Measurements from ENCODE around the gene LGR6. TPM values are rescaled to one million over a fixed set of nuclear protein-coding genes. Genes with fewer than 3 reads are reported as not detected.

LGR6 gene
- total and polyA plus RNA-seq, 2 of the 8 experiments (the other 6 are each of a cell fraction or from before 2014, with no cell fraction given): 0.50 to 1.0 TPM

DNA sequence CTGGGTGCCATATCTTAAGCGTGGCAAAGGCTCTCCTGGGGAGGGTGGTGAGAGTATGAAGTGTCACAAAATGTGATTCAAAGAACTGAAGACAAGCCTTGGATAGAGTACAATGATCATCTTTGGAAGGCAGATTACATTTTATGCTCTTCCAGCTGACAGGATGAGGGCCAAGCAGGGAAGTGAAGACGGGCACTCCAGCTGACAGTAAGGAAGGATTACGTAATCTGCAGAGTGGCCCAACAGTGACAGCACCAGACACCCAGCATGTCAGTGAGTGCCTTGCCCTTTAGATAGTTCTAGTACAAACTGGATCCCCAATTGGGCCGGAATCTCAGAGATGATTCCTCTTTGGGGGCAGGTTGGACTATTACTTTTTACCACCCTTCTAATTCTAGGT is 95.4 kb downstream of the LGR6 start:
- Histone ChIP-seq H3K4ac (replicated peaks; ENCODE audit: insufficient read length, low read depth, low read length) (no peak overlapping the region), H3K9ac (replicated peaks in 1 of 4; ENCODE audit: extremely low read depth in 1 of 4, low read depth in 3 of 4, low read length in 3 of 4) (no peak overlapping the region), H3K36me3 (ENCODE audit: control insufficient read depth in 2 of 4, insufficient read depth in 4 of 4, low read length in 3 of 4) (no peaks in the 10 kb centered on the region), H3K23ac (ENCODE audit: insufficient read length) (no peak overlapping the region), H3K23me2 (ENCODE audit: low read depth, low read length) (no peaks in the 10 kb centered on the region), H4K20me1 (replicated peaks in 1 of 2; ENCODE audit: control insufficient read depth in 1 of 2, insufficient read depth in 2 of 2, low read length in 2 of 2) (no peaks in the 10 kb centered on the region), H3K79me2 (ENCODE audit: control insufficient read depth in 1 of 2, insufficient read depth in 2 of 2, low read length in 2 of 2) (no peaks in the 10 kb centered on the region), H3K27ac (ENCODE audit: low read depth, low read length) (no peak overlapping the region), H3K56ac (replicated peaks; ENCODE audit: insufficient read length, low read depth, low read length) (no peak overlapping the region), H3K4me1 (replicated peaks in 1 of 4; ENCODE audit: control insufficient read depth in 3 of 4, insufficient read depth in 4 of 4, low read length in 3 of 4) (no peaks in the 10 kb centered on the region), H3K79me1 (ENCODE audit: low read depth, low read length) (no peaks in the 10 kb centered on the region), H3K27me3 (replicated peaks in 1 of 4; ENCODE audit: control insufficient read depth in 3 of 4, extremely low read depth in 1 of 4, insufficient read depth in 3 of 4, low read length in 3 of 4) (no peaks in the 10 kb centered on the region), H4K91ac (replicated peaks; ENCODE audit: insufficient read length, low read length) (no peak overlapping the region), H2BK120ac (replicated peaks; ENCODE audit: low read depth, low read length) (no peak overlapping the region), H2BK5ac (ENCODE audit: low read depth, low read length) (no peak overlapping the region), H3K18ac (ENCODE audit: extremely low read depth, low read length) (no peak overlapping the region), H2BK15ac (ENCODE audit: low read length) (no peak overlapping the region), H2BK20ac (ENCODE audit: low read length) (no peak overlapping the region), H4K5ac (ENCODE audit: insufficient read length, low read depth, low read length) (no peak overlapping the region), H4K8ac (ENCODE audit: extremely low read depth, insufficient read depth, low read length) (no peak overlapping the region), H2AK5ac (ENCODE audit: low read depth, low read length) (no peak overlapping the region), H2BK12ac (ENCODE audit: low read depth, low read length) (no peak overlapping the region), H2AFZ (ENCODE audit: low read length) (no peak overlapping the region), H3K9me3 (ENCODE audit: insufficient read depth in 2 of 2, low read depth in 1 of 2, low read length in 1 of 2) (no peaks in the 10 kb centered on the region), H3K14ac (ENCODE audit: insufficient read length) (no peak overlapping the region), H3K4me3 (ENCODE audit: extremely low read depth in 1 of 4, insufficient read depth in 2 of 4, low read depth in 3 of 4, low read length in 4 of 4) (no peak overlapping the region), H3K4me2 (ENCODE audit: insufficient read depth in 1 of 2, low read depth in 2 of 2, low read length in 2 of 2) (no peak overlapping the region)
- TF ChIP-seq HDAC6 (IDR thresholded peaks at IDR 0.05; ENCODE audit: low read depth, low read length) (no peak), SIX5 (IDR thresholded peaks at IDR 0.05; ENCODE audit: low read depth, low read length) (no peak), CEBPB (IDR thresholded peaks at IDR 0.05; ENCODE audit: low read depth, low read length) (peak; percentile 59; the same call in 1 of the 2 replicates), CHD1 (IDR thresholded peaks at IDR 0.05; ENCODE audit: low read depth, low read length) (no peak)
- TF ChIP-seq, protein P1, sequence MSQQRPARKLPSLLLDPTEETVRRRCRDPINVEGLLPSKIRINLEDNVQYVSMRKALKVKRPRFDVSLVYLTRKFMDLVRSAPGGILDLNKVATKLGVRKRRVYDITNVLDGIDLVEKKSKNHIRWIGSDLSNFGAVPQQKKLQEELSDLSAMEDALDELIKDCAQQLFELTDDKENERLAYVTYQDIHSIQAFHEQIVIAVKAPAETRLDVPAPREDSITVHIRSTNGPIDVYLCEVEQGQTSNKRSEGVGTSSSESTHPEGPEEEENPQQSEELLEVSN (IDR thresholded peaks at IDR 0.05): no peak
- no peak for DNase-seq (ENCODE audit: low read depth in 1 of 2, low spot score in 2 of 2)
- 87% methylated on average over 4 of the region's 4 CpGs; no CpG with 5 or more reads in 1 of the 2 experiments for WGBS, 2 experiments (ENCODE audit: extremely low coverage in 1 of 2, insufficient coverage in 1 of 2, insufficient read length in 1 of 2, insufficient replicate concordance in 2 of 2, low coverage in 1 of 2, low lambda C conversion rate in 2 of 2, missing lambda C conversion rate in 1 of 2)
- FAIRE-seq: no peak
- POLR2A ChIA-PET (ENCODE audit: partially characterized antibody): no interaction called here
- CTCF ChIA-PET (ENCODE audit: partially characterized antibody): interaction anchor here (0.9 to 1.6 kb wide), 5 partner anchors 10 to 283 kb away, joined by 3 to 7 read pairs (median 3); no protein-coding TSS in a partner anchor
